ENCODE measurements around the gene SFRP2. TPM values are rescaled to one million over a fixed set of nuclear protein-coding genes. Genes with fewer than 3 reads are reported as not detected.

Gene SFRP2
- total RNA-seq, 1 experiment from 2014 or later: 0.26 TPM

DNA sequence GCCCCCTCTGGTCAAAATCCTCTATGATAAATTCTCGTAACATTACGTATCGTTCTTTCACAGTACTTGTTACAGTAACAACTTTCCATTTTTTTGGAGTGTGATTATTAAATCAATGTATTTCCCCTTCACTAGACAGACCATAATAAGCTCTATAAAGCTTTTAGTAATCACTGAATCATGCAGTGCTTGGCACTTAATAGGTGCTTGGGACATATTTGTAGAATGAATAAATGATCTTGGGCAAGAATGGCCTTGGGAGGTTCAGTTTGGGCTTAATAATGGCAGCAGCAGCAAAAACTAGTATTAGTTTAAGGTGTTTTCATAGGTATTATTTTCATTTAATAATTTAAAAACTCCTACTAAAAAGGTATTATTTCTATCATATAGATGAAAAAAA is 33.4 kb upstream of the SFRP2 start:
- DNase-seq (ENCODE audit: low read depth, low spot score): no peak
- intact Hi-C loops (cut with micrococcal nuclease; ENCODE audit: unreplicated experiment): no loop called here
- TF ChIP-seq POLR2AphosphoS5 (IDR thresholded peaks at IDR 0.05; ENCODE audit: low read depth, low read length) (no peak), TCF7L2 (IDR thresholded peaks at IDR 0.05; ENCODE audit: low read depth, low read length) (no peak), SIN3A (IDR thresholded peaks at IDR 0.05; ENCODE audit: borderline replicate concordance, insufficient read depth, low read depth, low read length) (no peak)
- TF ChIP-seq, protein P1, sequence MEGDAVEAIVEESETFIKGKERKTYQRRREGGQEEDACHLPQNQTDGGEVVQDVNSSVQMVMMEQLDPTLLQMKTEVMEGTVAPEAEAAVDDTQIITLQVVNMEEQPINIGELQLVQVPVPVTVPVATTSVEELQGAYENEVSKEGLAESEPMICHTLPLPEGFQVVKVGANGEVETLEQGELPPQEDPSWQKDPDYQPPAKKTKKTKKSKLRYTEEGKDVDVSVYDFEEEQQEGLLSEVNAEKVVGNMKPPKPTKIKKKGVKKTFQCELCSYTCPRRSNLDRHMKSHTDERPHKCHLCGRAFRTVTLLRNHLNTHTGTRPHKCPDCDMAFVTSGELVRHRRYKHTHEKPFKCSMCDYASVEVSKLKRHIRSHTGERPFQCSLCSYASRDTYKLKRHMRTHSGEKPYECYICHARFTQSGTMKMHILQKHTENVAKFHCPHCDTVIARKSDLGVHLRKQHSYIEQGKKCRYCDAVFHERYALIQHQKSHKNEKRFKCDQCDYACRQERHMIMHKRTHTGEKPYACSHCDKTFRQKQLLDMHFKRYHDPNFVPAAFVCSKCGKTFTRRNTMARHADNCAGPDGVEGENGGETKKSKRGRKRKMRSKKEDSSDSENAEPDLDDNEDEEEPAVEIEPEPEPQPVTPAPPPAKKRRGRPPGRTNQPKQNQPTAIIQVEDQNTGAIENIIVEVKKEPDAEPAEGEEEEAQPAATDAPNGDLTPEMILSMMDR (IDR thresholded peaks at IDR 0.05): no peak
- TF ChIP-seq, protein P2, sequence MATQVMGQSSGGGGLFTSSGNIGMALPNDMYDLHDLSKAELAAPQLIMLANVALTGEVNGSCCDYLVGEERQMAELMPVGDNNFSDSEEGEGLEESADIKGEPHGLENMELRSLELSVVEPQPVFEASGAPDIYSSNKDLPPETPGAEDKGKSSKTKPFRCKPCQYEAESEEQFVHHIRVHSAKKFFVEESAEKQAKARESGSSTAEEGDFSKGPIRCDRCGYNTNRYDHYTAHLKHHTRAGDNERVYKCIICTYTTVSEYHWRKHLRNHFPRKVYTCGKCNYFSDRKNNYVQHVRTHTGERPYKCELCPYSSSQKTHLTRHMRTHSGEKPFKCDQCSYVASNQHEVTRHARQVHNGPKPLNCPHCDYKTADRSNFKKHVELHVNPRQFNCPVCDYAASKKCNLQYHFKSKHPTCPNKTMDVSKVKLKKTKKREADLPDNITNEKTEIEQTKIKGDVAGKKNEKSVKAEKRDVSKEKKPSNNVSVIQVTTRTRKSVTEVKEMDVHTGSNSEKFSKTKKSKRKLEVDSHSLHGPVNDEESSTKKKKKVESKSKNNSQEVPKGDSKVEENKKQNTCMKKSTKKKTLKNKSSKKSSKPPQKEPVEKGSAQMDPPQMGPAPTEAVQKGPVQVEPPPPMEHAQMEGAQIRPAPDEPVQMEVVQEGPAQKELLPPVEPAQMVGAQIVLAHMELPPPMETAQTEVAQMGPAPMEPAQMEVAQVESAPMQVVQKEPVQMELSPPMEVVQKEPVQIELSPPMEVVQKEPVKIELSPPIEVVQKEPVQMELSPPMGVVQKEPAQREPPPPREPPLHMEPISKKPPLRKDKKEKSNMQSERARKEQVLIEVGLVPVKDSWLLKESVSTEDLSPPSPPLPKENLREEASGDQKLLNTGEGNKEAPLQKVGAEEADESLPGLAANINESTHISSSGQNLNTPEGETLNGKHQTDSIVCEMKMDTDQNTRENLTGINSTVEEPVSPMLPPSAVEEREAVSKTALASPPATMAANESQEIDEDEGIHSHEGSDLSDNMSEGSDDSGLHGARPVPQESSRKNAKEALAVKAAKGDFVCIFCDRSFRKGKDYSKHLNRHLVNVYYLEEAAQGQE (IDR thresholded peaks at IDR 0.05; ENCODE audit: insufficient read depth in 1 of 2, low read depth in 2 of 2, low read length in 1 of 2): no peak
- Histone ChIP-seq H3K4me3 (ENCODE audit: low read depth in 2 of 2, low read length in 2 of 2) (no peak overlapping the region), H3K27me3 (ENCODE audit: control insufficient read depth, insufficient read depth, low read length) (no peaks in the 10 kb centered on the region), H3K9me3 (ENCODE audit: control insufficient read depth, insufficient read depth, low read depth, low read length) (no peaks in the 10 kb centered on the region), H3K27ac (ENCODE audit: low read length) (no peak overlapping the region), H3K4me1 (ENCODE audit: control insufficient read depth, insufficient read depth, low read length) (no peaks in the 10 kb centered on the region), H3K36me3 (ENCODE audit: control insufficient read depth, insufficient read depth, low read length) (no peaks in the 10 kb centered on the region)
- in situ Hi-C loops (cut with HindIII; ENCODE audit: low pct_unique_long_range_greater_than_20kb, low sequenced_read_pairs): no loop called here
- CTCF ChIA-PET: no interaction called here
- POLR2A ChIA-PET: no interaction called here
- no TSS peak for BruUV-seq (replicated peaks)
- no peak for ATAC-seq

DNA sequence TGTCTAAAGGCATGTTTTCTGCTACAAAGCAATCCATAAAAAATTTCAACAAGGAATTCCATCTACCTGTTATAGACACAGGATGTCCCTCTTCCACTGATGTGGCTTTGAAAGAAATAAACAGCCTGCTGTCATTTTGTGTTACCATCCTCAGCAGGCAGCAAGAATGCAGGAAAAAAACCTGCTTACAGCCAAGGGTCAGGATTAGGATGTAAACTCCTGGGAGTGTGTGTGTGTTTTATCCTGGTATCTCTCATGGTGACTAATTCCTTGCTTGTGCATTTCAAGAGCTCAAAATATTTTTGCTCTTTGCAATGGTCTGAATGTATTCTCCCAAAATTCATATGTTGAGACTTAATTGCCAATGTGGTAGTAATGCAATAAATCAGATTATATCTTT is 28.6 kb upstream of the SFRP2 start:
- in situ Hi-C loops (cut with HindIII; ENCODE audit: low pct_unique_long_range_greater_than_20kb, low sequenced_read_pairs) (no loop called here), intact Hi-C loops (cut with micrococcal nuclease; ENCODE audit: unreplicated experiment) (no loop called here)
- no peaks in the 10 kb centered on the region for H3K9me3 ChIP-seq (ENCODE audit: control insufficient read depth, insufficient read depth, low read depth, low read length)
- POLR2A ChIA-PET: no interaction called here
- ATAC-seq (no peak), DNase-seq (ENCODE audit: low read depth, low spot score) (no peak)
- H3K27ac ChIP-seq (ENCODE audit: low read length): no peak overlapping the region
- H3K27me3 ChIP-seq (ENCODE audit: control insufficient read depth, insufficient read depth, low read length): no peaks in the 10 kb centered on the region; the same call in 1 of the 2 replicates
- no TSS peak for BruUV-seq (replicated peaks)
- H3K4me1 ChIP-seq (ENCODE audit: control insufficient read depth, insufficient read depth, low read length): no peaks in the 10 kb centered on the region
- H3K36me3 ChIP-seq (ENCODE audit: control insufficient read depth, insufficient read depth, low read length): no peaks in the 10 kb centered on the region
- H3K4me3 ChIP-seq (ENCODE audit: low read depth in 2 of 2, low read length in 2 of 2): no peak overlapping the region
- CTCF ChIA-PET: no interaction called here
- no peak for TF ChIP-seq TCF7L2 (IDR thresholded peaks at IDR 0.05; ENCODE audit: low read depth, low read length)
- no peak for TF ChIP-seq POLR2AphosphoS5 (IDR thresholded peaks at IDR 0.05; ENCODE audit: low read depth, low read length)
- TF ChIP-seq, protein P1 (IDR thresholded peaks at IDR 0.05): no peak
- TF ChIP-seq, protein P2 (IDR thresholded peaks at IDR 0.05; ENCODE audit: insufficient read depth in 1 of 2, low read depth in 2 of 2, low read length in 1 of 2): no peak
- TF ChIP-seq SIN3A (IDR thresholded peaks at IDR 0.05; ENCODE audit: borderline replicate concordance, insufficient read depth, low read depth, low read length): no peak
